Measurements from ENCODE around the gene ZNF148. TPM values are rescaled to one million over a fixed set of nuclear protein-coding genes. Genes with fewer than 3 reads are reported as not detected.

Gene ZNF148
- total and polyA plus RNA-seq, 8 donors: 3.1 to 109 (median 10.6) TPM

DNA sequence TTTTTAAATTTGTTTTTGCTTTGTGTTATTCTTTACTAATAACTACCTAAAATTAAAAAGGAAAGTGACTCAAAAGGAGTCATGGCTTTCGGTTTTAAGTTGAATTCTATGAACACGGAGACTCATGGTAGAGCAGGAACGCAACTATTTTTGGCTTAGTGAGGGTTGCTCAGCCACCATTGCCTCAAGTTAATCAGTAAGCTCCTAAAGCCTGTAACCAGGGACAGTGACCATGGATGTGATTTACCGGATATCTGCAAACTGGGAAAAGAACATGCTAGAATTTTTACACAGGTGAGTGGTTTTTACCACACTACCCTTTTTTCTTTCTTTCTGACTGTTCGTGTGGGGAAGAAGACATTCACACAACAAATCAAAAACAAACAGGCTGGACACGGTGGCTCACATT lies 174.4 kb downstream of the ZNF148 start:
- TF ChIP-seq EP300 (IDR thresholded peaks at IDR 0.05) (no peak), POLR2A (IDR thresholded peaks at IDR 0.05) (no peak), POLR2AphosphoS5 (IDR thresholded peaks at IDR 0.05) (no peak)
- TF ChIP-seq, protein P1, sequence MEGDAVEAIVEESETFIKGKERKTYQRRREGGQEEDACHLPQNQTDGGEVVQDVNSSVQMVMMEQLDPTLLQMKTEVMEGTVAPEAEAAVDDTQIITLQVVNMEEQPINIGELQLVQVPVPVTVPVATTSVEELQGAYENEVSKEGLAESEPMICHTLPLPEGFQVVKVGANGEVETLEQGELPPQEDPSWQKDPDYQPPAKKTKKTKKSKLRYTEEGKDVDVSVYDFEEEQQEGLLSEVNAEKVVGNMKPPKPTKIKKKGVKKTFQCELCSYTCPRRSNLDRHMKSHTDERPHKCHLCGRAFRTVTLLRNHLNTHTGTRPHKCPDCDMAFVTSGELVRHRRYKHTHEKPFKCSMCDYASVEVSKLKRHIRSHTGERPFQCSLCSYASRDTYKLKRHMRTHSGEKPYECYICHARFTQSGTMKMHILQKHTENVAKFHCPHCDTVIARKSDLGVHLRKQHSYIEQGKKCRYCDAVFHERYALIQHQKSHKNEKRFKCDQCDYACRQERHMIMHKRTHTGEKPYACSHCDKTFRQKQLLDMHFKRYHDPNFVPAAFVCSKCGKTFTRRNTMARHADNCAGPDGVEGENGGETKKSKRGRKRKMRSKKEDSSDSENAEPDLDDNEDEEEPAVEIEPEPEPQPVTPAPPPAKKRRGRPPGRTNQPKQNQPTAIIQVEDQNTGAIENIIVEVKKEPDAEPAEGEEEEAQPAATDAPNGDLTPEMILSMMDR (IDR thresholded peaks at IDR 0.05): no peak
- intact Hi-C loops (cut with DNase I; ENCODE audit: low total_unique reads): no loop called here
- H3K27ac ChIP-seq: no peak overlapping the region
- no peaks in the 10 kb centered on the region for H3K27me3 ChIP-seq
- H3K4me3 ChIP-seq: no peak overlapping the region
- H3K36me3 ChIP-seq: no peaks in the 10 kb centered on the region
- no peaks in the 10 kb centered on the region for H3K9me3 ChIP-seq
- no peaks in the 10 kb centered on the region for H3K4me1 ChIP-seq
- 76 to 86% (median 83%) methylated on average over 6 of the region's 6 CpGs for WGBS, 5 donors
- DNase-seq: no peak

DNA sequence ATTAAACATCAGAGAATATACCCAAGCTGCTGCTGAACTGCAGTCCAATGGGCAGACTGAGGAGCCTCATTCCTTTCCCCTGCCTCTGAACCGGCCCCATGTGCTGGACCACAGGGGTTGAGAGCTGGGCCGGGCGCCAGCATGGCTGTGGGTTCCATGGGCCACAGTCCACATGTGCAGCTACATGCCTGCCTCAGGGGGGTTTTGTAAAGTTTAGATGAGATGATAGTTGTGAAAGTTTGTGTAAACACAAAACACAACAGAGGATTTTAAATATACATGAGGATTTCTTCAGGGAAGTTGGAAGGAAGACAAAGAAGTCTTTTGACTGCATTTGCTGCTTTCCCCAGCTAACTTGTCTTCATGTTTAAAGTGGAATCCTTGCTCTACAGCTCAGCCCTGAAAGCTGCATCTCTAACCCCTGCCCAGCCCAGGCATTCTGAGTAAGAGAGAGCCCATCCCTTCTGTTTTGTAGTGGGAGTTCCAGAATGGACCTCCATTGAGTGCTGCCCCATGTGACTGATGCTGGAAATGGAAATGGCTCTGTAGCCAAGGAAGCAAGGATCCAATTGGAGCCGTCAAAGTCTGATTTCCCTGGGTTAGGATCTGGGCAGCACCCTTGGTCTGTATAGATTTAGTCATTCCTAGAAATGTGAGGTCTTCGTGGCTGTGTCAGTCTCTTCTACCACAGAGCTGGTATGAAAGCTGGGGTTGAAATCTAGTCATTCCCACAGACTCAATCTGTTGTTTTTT lies 180.1 kb downstream of the ZNF148 start:
- Histone ChIP-seq H3K27me3 (no peaks in the 10 kb centered on the region), H3K4me1 (no peaks in the 10 kb centered on the region), H3K4me3 (no peak overlapping the region), H3K36me3 (peaks cover 0 to 4% (median 3%) of the 10 kb centered on the region in 4 donors), H3K9me3 (no peaks in the 10 kb centered on the region), H3K27ac (no peak overlapping the region)
- WGBS, 5 donors: 65 to 78% (median 71%) methylated on average over 5 of the region's 5 CpGs
- peak in 1 of 2 donors; percentile 72 for DNase-seq
- TF ChIP-seq POLR2A (IDR thresholded peaks at IDR 0.05) (no peak), POLR2AphosphoS5 (IDR thresholded peaks at IDR 0.05) (no peak), EP300 (IDR thresholded peaks at IDR 0.05) (no peak)
- TF ChIP-seq, protein P1 (IDR thresholded peaks at IDR 0.05): no peak
- intact Hi-C loops (cut with DNase I; ENCODE audit: low total_unique reads): no loop called here

DNA sequence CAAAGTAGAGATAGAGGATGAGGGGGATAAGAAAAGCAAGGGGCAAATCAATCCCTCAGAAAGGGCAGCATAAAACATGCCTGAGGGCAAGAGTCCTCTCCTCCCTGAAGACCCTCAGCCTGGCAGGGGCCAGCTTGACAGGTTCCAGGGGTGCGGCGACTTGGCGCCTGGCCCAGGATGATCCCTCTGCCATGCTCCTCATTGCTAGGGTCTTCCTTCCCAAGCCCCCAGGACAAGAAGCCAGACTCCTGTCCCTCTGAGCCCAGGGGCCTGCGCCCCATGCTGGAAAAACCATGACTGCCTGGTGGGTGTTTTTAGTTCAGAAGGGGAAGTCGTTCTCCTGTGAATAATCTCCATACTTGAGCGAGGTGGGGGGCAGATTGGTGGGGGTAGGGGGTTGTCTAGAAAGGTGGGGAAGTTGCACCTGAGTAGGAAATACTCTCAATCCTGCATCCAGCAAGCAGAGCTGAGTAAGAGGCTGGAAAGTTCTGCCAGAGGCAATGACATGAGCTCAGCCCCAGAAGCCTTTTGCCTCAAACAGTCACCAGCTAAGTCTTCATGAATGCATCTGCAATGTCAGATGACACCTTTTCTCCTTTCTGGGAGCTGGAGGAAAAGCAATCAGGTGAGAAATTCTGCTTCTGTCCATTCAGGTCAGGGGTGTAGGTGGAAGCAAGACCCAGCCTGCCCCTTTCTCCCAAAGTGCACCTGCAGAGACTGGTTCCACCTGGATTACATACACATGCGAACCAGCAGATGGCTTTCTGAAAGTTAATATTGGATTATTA lies 180.9 kb downstream of the ZNF148 start:
- no peaks in the 10 kb centered on the region for H3K9me3 ChIP-seq
- TF ChIP-seq POLR2A (IDR thresholded peaks at IDR 0.05) (no peak), EP300 (IDR thresholded peaks at IDR 0.05) (no peak), POLR2AphosphoS5 (IDR thresholded peaks at IDR 0.05) (no peak)
- TF ChIP-seq, protein P1 (IDR thresholded peaks at IDR 0.05): no peak
- no peak for DNase-seq
- peaks cover 0 to 12% (median 11%) of the 10 kb centered on the region in 4 donors for H3K36me3 ChIP-seq
- H3K4me3 ChIP-seq: no peak overlapping the region
- intact Hi-C loops (cut with DNase I; ENCODE audit: low total_unique reads): no loop called here
- H3K4me1 ChIP-seq: no peaks in the 10 kb centered on the region
- 75 to 86% (median 82%) methylated on average over 7 of the region's 7 CpGs for WGBS, 5 donors
- H3K27me3 ChIP-seq: no peaks in the 10 kb centered on the region
- no peak overlapping the region for H3K27ac ChIP-seq

DNA sequence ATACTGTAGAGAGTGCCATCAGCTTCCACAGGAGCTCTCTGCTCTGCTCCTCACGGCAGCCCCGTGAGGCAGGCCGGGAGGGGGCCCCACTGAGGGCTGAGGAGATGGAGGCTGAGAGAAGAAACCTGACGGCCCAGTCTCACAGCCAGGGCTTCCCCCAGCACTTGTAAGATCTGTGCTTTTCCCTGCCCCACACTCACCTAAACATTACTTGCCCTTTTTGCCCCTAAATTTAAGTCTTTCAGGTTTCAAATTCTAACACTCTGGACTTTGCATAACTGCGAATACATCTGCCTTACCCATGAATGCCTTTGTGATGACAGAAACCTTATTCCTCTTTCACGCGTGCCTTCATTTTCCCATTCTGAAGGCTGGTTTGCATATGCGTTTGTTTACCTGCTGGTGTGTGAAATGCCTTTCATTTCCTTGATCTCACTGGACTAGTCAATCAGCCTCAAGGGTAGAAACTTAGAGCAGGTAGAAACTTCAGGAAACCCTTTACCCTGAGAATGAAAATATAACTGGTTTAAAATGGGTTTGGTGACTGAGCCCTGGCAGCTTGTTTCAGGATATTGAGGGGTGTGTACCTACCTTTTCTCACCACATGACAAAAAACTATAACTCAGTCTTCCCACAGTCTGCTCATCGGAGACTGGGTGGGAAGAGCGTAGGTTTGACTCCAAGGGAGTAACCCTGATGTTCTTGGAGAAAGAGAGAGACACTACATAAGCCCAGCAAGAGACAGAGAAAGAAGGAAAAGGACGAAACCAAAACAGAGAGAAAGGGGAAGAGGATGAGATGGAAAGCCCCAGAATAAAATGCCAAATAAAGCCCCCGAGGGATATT lies 182.7 kb downstream of the ZNF148 start:
- TF ChIP-seq POLR2A (IDR thresholded peaks at IDR 0.05) (no peak), EP300 (IDR thresholded peaks at IDR 0.05) (no peak)
- TF ChIP-seq, protein P1 (IDR thresholded peaks at IDR 0.05): no peak
- no peaks in the 10 kb centered on the region for H3K4me1 ChIP-seq
- no peak for DNase-seq
- WGBS, 5 donors: 69 to 82% (median 80%) methylated on average over 12 of the region's 12 CpGs
- intact Hi-C loops (cut with DNase I; ENCODE audit: low total_unique reads): no loop called here
- H3K36me3 ChIP-seq: peaks cover 0 to 22% (median 16%) of the 10 kb centered on the region in 4 donors
- no peak overlapping the region for H3K27ac ChIP-seq
- H3K4me3 ChIP-seq: no peak overlapping the region
- H3K27me3 ChIP-seq: no peaks in the 10 kb centered on the region
- no peaks in the 10 kb centered on the region for H3K9me3 ChIP-seq

All from stomach (tissue), 9 donors.